Measurements from ENCODE around the gene POLQ.

- TF ChIP-seq, protein P1, sequence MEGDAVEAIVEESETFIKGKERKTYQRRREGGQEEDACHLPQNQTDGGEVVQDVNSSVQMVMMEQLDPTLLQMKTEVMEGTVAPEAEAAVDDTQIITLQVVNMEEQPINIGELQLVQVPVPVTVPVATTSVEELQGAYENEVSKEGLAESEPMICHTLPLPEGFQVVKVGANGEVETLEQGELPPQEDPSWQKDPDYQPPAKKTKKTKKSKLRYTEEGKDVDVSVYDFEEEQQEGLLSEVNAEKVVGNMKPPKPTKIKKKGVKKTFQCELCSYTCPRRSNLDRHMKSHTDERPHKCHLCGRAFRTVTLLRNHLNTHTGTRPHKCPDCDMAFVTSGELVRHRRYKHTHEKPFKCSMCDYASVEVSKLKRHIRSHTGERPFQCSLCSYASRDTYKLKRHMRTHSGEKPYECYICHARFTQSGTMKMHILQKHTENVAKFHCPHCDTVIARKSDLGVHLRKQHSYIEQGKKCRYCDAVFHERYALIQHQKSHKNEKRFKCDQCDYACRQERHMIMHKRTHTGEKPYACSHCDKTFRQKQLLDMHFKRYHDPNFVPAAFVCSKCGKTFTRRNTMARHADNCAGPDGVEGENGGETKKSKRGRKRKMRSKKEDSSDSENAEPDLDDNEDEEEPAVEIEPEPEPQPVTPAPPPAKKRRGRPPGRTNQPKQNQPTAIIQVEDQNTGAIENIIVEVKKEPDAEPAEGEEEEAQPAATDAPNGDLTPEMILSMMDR (IDR thresholded peaks at IDR 0.05) = no peak
- no peak for TF ChIP-seq POLR2A (IDR thresholded peaks at IDR 0.05)
These were observed 134.3 kb downstream of the POLQ start for GRCh38 chr3:121411523-121411922.
